ENCODE data around the gene HDAC10.

DNA sequence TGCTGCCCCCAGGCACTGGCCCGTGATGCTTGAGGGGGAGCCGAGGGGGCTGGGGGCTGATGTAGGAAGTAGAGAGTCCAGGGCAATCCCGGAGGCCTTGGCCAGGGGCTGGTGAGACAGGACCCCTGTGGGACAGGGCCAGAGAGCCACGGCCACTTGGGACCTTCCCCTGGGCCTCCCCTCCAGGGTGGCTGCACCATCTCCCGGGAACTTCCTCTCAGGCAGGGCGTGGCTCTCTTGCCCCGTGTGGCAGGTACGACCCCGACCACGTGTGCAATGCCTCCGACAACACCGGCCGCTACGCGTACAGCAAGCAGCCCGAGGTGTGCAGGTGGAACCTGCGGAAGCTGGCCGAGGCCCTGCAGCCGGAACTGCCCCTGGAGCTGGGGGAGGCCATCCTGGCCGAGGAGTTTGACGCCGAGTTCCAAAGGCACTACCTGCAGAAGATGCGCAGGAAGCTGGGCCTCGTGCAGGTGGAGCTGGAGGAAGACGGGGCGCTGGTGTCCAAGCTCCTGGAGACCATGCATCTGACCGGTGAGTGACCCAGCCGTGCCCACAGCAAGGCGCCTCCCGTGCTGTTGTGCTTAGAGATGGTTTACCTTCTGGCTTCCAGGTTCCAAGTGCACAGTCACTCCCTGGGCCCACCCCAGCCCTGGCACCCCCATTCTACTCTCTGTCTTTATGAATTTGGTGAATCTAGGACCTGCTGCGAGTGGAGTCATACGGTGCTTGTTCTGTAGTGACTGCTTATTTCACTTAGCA is 40.5 kb downstream of the HDAC10 start:
- no peak for TF ChIP-seq POLR2A (IDR thresholded peaks at IDR 0.05)
- no peak for TF ChIP-seq CTCF (IDR thresholded peaks at IDR 0.05)
